NCI-H446 (cell line): ENCODE data around the gene APOBEC3A.
A peak's percentile ranks its signal among the peaks of the same experiment; 100 is the strongest.

ENCODE experiments used
- DNase-seq, 2 experiments: peaks; one replicate each; lab custom pipeline; 2025; lab: John Stamatoyannopoulos, UW

APOBEC3A gene

GRCh38 chr22:38957046-38957770 lies at the start of gene APOBEC3A:
Gene APOBEC3A (plus strand): TSS chr22:38957609. CDS start chr22:38957692, 83 bp downstream.
- no peak for DNase-seq

GRCh38 chr22:38907767-38908166 lies 49.6 kb upstream of the APOBEC3A start:
- DNase-seq, result no peak

GRCh38 chr22:38911434-38911833 lies 46.0 kb upstream of the APOBEC3A start:
- no peak for DNase-seq

GRCh38 chr22:38919631-38920190 lies 37.7 kb upstream of the APOBEC3A start:
- DNase-seq, result no peak

GRCh38 chr22:38921120-38921519 lies 36.3 kb upstream of the APOBEC3A start:
- DNase-seq, result peak in 1 of 2 experiments; percentile 14

- DNase-seq, result no peak
These were observed 35.6 kb upstream of the APOBEC3A start for GRCh38 chr22:38921806-38922205.

GRCh38 chr22:38923463-38924346 lies 33.7 kb upstream of the APOBEC3A start:
- peak; percentile 76 to 91 for DNase-seq

- DNase-seq, result peak; percentile 80 to 90
These were observed 33.0 kb upstream of the APOBEC3A start for GRCh38 chr22:38924347-38924952.

- no peak for DNase-seq
These were observed 31.8 kb upstream of the APOBEC3A start for GRCh38 chr22:38925571-38926041.

- DNase-seq, result no peak
These were observed 30.2 kb upstream of the APOBEC3A start for GRCh38 chr22:38927033-38927781.

GRCh38 chr22:38930512-38930911 lies 26.9 kb upstream of the APOBEC3A start:
- no peak for DNase-seq

- DNase-seq, result peak in 1 of 2 experiments; percentile 78
These were observed 22.4 kb upstream of the APOBEC3A start for GRCh38 chr22:38935023-38935422.

- no peak for DNase-seq
These were observed 21.8 kb upstream of the APOBEC3A start for GRCh38 chr22:38935616-38936015.

GRCh38 chr22:38936562-38936961 lies 20.8 kb upstream of the APOBEC3A start:
- DNase-seq, result no peak

GRCh38 chr22:38937036-38937435 lies 20.4 kb upstream of the APOBEC3A start:
- no peak for DNase-seq

- DNase-seq, result no peak
These were observed 19.9 kb upstream of the APOBEC3A start for GRCh38 chr22:38937541-38937940.

GRCh38 chr22:38938221-38938620 lies 19.2 kb upstream of the APOBEC3A start:
- no peak for DNase-seq

- no peak for DNase-seq
These were observed 18.5 kb upstream of the APOBEC3A start for GRCh38 chr22:38938925-38939324.

- DNase-seq, result no peak
These were observed 16.5 kb upstream of the APOBEC3A start for GRCh38 chr22:38940811-38941384.

- DNase-seq, result no peak
These were observed 15.9 kb upstream of the APOBEC3A start for GRCh38 chr22:38941488-38941987.

GRCh38 chr22:38942702-38943101 lies 14.7 kb upstream of the APOBEC3A start:
- DNase-seq, result no peak
